Measurements from ENCODE around the gene HCRT.

The HCRT gene

DNA sequence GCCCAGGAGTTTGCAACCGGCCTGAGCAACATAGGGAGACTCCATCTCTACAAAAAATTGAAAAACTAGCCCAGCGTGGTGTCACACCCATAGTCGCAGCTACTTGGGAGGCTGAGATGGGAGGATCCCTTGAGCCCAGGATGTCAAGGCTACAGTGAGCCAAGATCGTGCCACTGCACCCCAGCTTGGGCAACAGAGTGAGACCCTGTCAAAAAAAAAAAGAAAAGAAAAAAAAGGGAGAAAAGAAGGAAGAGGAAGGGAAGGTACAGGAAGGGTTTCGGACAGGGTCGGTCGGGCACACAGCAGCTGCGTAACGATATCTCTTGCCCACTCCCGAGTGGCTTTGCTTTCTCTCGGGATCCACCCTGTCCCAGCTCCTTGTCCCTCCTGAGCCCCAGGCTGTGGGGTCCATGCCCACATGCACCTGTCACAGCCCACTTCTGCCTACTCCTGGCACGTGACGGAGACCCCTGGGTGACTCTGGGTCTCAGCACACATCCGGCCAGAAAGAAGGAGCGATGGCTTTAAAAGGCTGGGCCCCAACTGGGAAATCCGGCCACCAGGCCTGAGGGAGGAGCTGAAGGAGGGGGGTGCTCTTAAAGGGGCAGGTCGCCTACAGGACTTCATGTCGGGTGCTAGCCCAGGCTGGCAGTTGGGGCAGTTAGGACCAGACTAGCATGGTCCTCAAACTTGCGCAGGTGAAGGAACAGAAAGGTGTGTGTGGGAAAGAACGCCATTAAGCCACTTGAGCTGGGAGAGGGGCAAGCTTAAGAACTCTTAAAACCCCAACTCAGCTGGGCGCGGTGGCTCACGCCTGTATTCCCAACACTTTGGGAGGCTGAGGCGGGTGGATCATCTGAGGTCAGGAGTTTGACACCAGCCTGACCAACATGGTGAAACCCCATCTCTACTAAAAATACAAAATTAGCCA lies 9.0 kb upstream of the HCRT start, which contains the start of gene GHDC:
GHDC (minus strand) TSS at position 526 of the 931 bp plus-strand sequence. CDS start 913 bp downstream, outside the sequence.
- TF ChIP-seq, protein P1, sequence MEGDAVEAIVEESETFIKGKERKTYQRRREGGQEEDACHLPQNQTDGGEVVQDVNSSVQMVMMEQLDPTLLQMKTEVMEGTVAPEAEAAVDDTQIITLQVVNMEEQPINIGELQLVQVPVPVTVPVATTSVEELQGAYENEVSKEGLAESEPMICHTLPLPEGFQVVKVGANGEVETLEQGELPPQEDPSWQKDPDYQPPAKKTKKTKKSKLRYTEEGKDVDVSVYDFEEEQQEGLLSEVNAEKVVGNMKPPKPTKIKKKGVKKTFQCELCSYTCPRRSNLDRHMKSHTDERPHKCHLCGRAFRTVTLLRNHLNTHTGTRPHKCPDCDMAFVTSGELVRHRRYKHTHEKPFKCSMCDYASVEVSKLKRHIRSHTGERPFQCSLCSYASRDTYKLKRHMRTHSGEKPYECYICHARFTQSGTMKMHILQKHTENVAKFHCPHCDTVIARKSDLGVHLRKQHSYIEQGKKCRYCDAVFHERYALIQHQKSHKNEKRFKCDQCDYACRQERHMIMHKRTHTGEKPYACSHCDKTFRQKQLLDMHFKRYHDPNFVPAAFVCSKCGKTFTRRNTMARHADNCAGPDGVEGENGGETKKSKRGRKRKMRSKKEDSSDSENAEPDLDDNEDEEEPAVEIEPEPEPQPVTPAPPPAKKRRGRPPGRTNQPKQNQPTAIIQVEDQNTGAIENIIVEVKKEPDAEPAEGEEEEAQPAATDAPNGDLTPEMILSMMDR (IDR thresholded peaks at IDR 0.05; ENCODE audit: low read depth, low read length), result no peak
- DNase-seq (ENCODE audit: extremely low read depth, low read depth), result no peak

DNA sequence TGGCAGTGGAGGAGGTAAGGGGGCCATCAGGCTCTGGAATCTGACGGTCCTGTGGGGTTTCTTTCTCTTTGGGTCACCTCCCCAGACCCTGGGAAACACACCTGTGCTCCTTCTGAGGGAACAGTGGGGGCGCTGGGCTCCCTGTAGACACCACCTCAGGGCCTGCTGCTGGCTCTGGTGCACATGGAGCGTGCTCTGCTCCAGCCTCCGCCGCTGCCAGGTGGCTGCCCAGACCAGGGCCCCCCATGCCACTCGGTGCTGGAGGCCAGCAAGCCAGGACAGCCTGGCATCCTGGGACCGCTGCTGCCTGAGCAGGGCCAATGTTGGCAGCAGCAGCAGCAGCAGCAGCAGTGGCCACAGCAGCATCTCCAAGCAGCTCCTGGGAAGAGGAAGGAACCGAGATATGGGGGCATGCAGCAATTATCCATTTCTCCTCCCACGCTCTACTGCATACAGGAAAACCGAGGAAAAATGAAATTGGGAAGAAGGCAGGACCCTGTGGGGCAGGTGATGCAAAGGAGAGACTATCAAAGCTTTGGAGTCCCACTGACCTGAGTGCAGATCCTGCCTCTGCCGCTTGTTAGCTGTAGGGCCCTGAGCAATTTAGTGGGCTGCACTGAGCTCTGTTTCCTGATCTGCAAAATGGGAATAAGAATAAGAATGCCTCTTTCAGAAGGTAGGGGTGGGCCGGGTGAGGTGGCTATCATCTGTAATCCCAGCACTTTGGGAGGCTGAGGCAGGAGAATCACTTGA lies 8.1 kb upstream of the HCRT start:
- no peak for DNase-seq (ENCODE audit: extremely low read depth, low read depth)
- TF ChIP-seq, protein P1 (IDR thresholded peaks at IDR 0.05; ENCODE audit: low read depth, low read length), result no peak

DNA sequence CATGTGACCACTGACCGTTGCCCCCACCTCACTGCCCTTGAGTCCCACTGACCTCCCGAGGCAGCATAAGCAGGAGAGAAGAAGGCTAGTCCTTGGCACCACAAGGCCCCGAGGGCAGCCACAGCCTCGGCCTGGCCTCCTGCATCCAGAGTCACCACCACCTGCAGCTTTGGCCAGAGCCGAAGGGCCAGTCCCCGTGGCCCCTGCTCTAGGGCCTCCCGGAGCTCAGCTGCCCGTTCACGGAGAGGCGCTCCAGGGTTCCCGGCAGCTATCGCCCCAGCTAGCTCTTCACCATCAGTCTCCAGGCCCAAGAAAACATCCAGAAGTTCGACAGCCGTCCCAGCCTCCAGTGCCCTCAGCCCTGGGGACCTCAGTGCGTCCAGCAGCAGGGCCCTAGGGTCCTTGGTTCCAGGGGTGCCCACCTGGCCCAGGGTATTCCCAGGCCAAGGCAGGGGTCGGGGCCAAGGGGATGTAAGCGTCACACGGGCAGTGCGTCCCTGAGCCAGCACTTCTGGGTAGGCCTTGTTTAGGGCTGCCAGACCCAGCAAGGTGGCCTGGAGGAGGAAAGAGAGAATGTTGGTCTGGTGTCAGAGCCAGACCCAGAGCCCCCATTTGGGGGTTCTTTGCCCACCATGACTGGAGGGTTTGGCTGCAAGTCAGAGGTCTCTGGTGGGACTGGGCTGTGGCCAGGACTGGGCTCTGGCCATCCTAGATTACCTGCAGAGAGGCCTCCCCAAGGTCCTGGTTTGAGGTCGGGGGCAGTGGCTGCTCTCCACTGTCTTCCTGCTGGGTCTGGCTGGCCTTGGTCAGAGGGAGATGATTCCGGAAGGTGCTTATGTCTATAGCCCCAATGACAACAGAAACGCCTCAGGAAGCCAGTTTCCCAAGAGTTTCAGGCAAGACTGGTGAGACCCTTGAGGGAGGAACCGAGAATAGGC lies 7.2 kb upstream of the HCRT start:
- DNase-seq (ENCODE audit: extremely low read depth, low read depth), result no peak
- TF ChIP-seq, protein P1 (IDR thresholded peaks at IDR 0.05; ENCODE audit: low read depth, low read length), result no peak

DNA sequence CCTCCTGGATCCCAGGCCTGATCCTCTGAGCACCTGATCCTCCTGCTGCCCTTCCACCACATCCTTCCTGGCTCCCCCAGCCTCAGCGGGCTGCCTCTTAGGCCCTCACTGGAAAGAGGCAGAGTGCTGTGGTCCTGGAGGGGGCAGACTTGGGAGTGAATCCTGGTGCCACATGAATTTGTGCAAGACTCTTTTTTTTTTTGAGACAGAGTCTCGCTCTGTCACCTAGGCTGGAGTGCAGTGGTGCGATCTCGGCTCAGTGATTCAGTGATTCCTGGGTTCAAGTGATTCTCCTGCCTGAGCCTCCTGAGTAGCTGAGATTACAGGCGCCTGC lies 6.0 kb upstream of the HCRT start:
- TF ChIP-seq, protein P1 (IDR thresholded peaks at IDR 0.05; ENCODE audit: low read depth, low read length), result no peak
- no peak for DNase-seq (ENCODE audit: extremely low read depth, low read depth)

DNA sequence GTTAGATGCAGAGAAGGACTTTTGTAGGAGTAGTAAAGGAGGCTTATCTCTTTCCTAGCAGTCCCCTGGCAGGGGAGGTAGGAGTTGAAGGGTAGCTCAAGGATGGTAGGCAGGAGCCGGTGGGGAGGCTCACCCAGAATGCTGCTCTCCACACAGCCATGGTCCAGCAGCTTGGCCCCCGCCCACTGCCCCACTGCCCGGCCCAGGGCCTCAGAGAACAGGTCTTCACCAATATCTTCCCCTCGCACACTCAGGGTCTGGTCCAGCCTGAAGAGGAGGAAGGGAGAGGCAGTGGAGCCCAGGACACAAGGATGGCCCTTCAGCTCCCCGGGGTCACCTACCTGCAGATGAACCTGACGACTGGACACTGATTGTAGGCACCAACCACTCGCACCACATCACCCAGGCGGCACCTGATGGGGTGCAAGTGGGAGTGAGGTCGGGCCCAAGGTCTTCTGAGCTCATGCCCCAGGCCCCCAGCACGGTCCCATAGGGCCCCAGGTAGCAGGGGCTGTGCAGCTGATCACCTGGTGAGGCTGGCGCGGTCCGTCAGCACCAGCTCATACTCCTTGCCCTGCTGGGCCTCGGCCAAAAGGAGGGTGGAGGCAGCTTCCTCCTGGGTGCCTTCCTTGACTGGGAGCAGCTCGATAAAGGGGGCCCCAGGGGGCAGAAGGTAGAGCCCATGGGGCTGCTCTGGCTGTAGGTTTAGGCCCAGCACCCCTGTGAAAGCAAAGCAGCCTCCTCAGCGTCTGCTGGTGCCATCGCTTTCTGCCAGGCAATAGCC lies 5.4 kb upstream of the HCRT start:
- DNase-seq (ENCODE audit: extremely low read depth, low read depth), result no peak

DNA sequence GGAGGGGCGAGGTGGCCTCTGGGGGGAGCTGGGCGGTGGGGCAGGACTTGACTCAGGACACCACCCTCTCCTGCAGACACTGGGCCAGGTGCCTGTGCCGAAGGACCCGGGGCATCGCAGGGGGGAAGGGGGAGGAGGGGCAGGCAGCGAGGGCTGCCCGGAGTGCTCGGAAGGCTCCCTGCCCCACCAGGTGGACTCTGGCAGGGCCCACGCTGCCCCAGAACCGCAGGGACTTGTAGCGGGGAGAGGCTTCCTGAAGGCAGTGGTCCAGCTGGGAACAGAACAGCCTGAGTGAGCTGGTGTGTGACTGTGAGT lies 4.4 kb upstream of the HCRT start:
- no peak for DNase-seq (ENCODE audit: extremely low read depth, low read depth)
- TF ChIP-seq, protein P1 (IDR thresholded peaks at IDR 0.05; ENCODE audit: low read depth, low read length), result no peak

More for the DNA sequence above, 5.4 kb upstream of the HCRT start:
- TF ChIP-seq, protein P1 (IDR thresholded peaks at IDR 0.05; ENCODE audit: low read depth, low read length), result no peak

All from AG09319 (cell line).